Endothelial cell of umbilical vein (primary cell): Measurements from ENCODE around the gene DXO. TPM values are rescaled to one million over a fixed set of nuclear protein-coding genes. Genes with fewer than 3 reads are reported as not detected.

Experiments used
- BruUV-seq: library from RNA; stranded (reverse); fragments of 400-500 nt; replicated peaks from 2 replicates; lab custom pipeline; 2021; lab: Mats Ljungman, UMichigan
- CTCF ChIA-PET: fragments of 300-600, 350-600 bp; sonication (Branson Sonifier 250); formaldehyde crosslinking; loops from one replicate; lab custom pipeline; 2021; ENCODE audit warnings: antibody characterized with exemption, inconsistent platforms; lab: Charles Lee
- POLR2A ChIA-PET: fragments of 300-600, 350-600 bp; sonication (Branson Sonifier 250); formaldehyde crosslinking; loops from one replicate; lab custom pipeline; 2021; ENCODE audit warnings: antibody characterized with exemption, inconsistent platforms; lab: Charles Lee
- DNase-seq: peaks from one replicate; pipeline ENCODE4 v3.0.0-alpha.2; 2011; ENCODE audit warnings: low read depth, low spot score
- FAIRE-seq: peaks from 2 replicates; lab custom pipeline; 2011; peaks lifted over from hg19 to GRCh38; lab: Jason Lieb, UNC
- H2AFZ ChIP-seq: 2 replicates; pipeline ENCODE4 v1.6.0; 2012; ENCODE audit warnings: low read depth, low read length, control low read depth, inconsistent platforms
- H3K27ac ChIP-seq: 2 replicates; pipeline ENCODE4 v1.5.1; 2011; ENCODE audit warnings: low read depth, mild to moderate bottlenecking, control low read depth, low read length, moderate library complexity; ENCODE audit not compliant: insufficient read depth
- H3K27me3 ChIP-seq, 2 experiments: 2 replicates each; pipeline versions ENCODE4 v1.6.0 to v1.6.1; 2011; ENCODE audit warnings: low read length in 2 of 2, mixed read lengths in 1 of 2; ENCODE audit not compliant: control insufficient read depth in 2 of 2, insufficient read depth in 2 of 2
- H3K36me3 ChIP-seq, 2 experiments: 2 replicates in 1 of 2; 3 replicates in 1 of 2; pipeline ENCODE4 v1.5.1; 2011; ENCODE audit warnings: low read length in 2 of 2, mild to moderate bottlenecking in 1 of 2, moderate library complexity in 1 of 2; ENCODE audit not compliant: control insufficient read depth in 2 of 2, insufficient read depth in 2 of 2; ENCODE audit errors: extremely low read depth in 1 of 2
- H3K4me1 ChIP-seq: 3 replicates; pipeline ENCODE4 v1.5.1; 2011; ENCODE audit warnings: mild to moderate bottlenecking, low read length; ENCODE audit not compliant: control insufficient read depth, insufficient read depth; ENCODE audit errors: extremely low read depth
- H3K4me2 ChIP-seq: 2 replicates; pipeline ENCODE4 v1.6.1; 2011; ENCODE audit warnings: low read length, control low read depth, mixed read lengths; ENCODE audit not compliant: insufficient read depth
- H3K4me3 ChIP-seq, 3 experiments: fragments of 200-600 bp in 1 of 3; sonication (generic), shearing (Covaris generic) in 1 of 3; replicated peaks in 1 of 3; 2 replicates each; pipeline ENCODE4 v1.5.1; 2011 to 2016; ENCODE audit warnings: control low read depth in 3 of 3, low read length in 3 of 3, mild to moderate bottlenecking in 2 of 3, inconsistent platforms in 1 of 3, low read depth in 1 of 3, moderate library complexity in 1 of 3; ENCODE audit not compliant: insufficient read depth in 1 of 3
- H3K79me2 ChIP-seq: 2 replicates; pipeline ENCODE4 v1.6.0; 2012; ENCODE audit warnings: low read length, inconsistent platforms; ENCODE audit not compliant: control insufficient read depth, insufficient read depth
- H3K9ac ChIP-seq: replicated peaks from 2 replicates; pipeline ENCODE3; 2011; ENCODE audit warnings: low read length, control low read depth; ENCODE audit not compliant: insufficient read depth; ENCODE audit errors: extremely low read depth
- H3K9me1 ChIP-seq: replicated peaks from 3 replicates; pipeline ENCODE4 v1.6.0; 2011; ENCODE audit warnings: mild to moderate bottlenecking, low read length; ENCODE audit not compliant: control insufficient read depth, insufficient read depth; ENCODE audit errors: extremely low read depth
- H3K9me3 ChIP-seq: replicated peaks from 2 replicates; pipeline ENCODE4 v1.5.1; 2012; ENCODE audit warnings: low read length, inconsistent platforms; ENCODE audit not compliant: control insufficient read depth, insufficient read depth
- H4K20me1 ChIP-seq: replicated peaks from 2 replicates; pipeline ENCODE3; 2011; ENCODE audit warnings: mild to moderate bottlenecking, low read length; ENCODE audit not compliant: control insufficient read depth, insufficient read depth; ENCODE audit errors: extremely low read depth
- CTCF ChIP-seq, 2 donors: IDR thresholded peaks; 1 replicate in 1 of 2; 2 replicates in 1 of 2; pipeline ENCODE4 v1.5.1; 2011; ENCODE audit warnings: low read length in 2 of 2, mild to moderate bottlenecking in 2 of 2, moderate library complexity in 2 of 2, control low read depth in 1 of 2, inconsistent platforms in 1 of 2, low read depth in 1 of 2; ENCODE audit not compliant: insufficient read depth in 1 of 2; ENCODE audit errors: extremely low read depth in 1 of 2
- EZH2 ChIP-seq: IDR thresholded peaks from 2 replicates; pipeline ENCODE4 v1.6.1; 2012; ENCODE audit warnings: borderline replicate concordance, low read depth, mild to moderate bottlenecking, moderate library complexity, low read length, inconsistent platforms; ENCODE audit not compliant: severe bottlenecking
- FOS ChIP-seq: IDR thresholded peaks from 2 replicates; pipeline ENCODE4 v1.6.1; 2011; ENCODE audit warnings: mild to moderate bottlenecking, low read length, moderate library complexity, borderline replicate concordance; ENCODE audit not compliant: insufficient read depth
- GATA2 ChIP-seq: IDR thresholded peaks from 2 replicates; pipeline ENCODE4 v1.7.0; 2011; ENCODE audit warnings: low read depth, mild to moderate bottlenecking, moderate library complexity, mixed read lengths, low read length; ENCODE audit not compliant: insufficient read length, insufficient read depth
- JUN ChIP-seq: IDR thresholded peaks from 2 replicates; pipeline ENCODE4 v1.6.1; 2011; ENCODE audit warnings: borderline replicate concordance, low read depth; ENCODE audit not compliant: insufficient read length, insufficient read depth
- MYC ChIP-seq: IDR thresholded peaks from one replicate; pipeline ENCODE4 v1.6.1; 2011; ENCODE audit warnings: mild to moderate bottlenecking, low read depth, low read length
- POLR2A ChIP-seq: IDR thresholded peaks from 2 replicates; pipeline ENCODE4 v1.6.1; 2012; ENCODE audit warnings: low read depth, mild to moderate bottlenecking, control low read depth, low read length
- POLR2AphosphoS5 ChIP-seq: IDR thresholded peaks from 2 replicates; pipeline ENCODE4 v1.6.1; 2012; ENCODE audit warnings: low read depth, mild to moderate bottlenecking, control low read depth, low read length, moderate library complexity; ENCODE audit not compliant: insufficient read depth
- dilution Hi-C: fragments of 300-500 bp; cut with MboI; formaldehyde crosslinking; loops from one replicate; pipeline ENCODE4 v1.15.0; 2019; ENCODE audit warnings: low sequenced_read_pairs; ENCODE audit not compliant: extremely low pct_ligation_motif_present
- intact Hi-C: fragments of 100-400 bp; cut with micrococcal nuclease; formaldehyde crosslinking; loops from one replicate; pipeline ENCODE4 v1.10.0; 2022
- polyA plus RNA-seq, 4 experiments: library from polyadenylated mRNA; depleted of rRNA in 3 of 4; stranded (reverse) in 3 of 4; unstranded in 1 of 4; fragments of >200 nt; gene quantifications; 2 replicates each; pipeline versions ENCODE4 v1.2.1 to v1.2.3, GENCODE V29; 2011 to 2012; ENCODE audit warnings: missing spikeins in 1 of 4
- total RNA-seq: library from RNA; stranded (reverse); gene quantifications from 2 replicates; pipeline ENCODE4 v1.2.3, GENCODE V29; 2021
- TF ChIP-seq, protein P1 (sequence below): IDR thresholded peaks from 2 replicates; pipeline ENCODE4 v1.6.1; 2011; ENCODE audit not compliant: insufficient read depth, insufficient read length

The DXO gene
- total and polyA plus RNA-seq, 2 donors (not counting 3 experiments of a cell fraction or from before 2014, with no cell fraction given) = 20.7 to 34.9 TPM

DNA sequence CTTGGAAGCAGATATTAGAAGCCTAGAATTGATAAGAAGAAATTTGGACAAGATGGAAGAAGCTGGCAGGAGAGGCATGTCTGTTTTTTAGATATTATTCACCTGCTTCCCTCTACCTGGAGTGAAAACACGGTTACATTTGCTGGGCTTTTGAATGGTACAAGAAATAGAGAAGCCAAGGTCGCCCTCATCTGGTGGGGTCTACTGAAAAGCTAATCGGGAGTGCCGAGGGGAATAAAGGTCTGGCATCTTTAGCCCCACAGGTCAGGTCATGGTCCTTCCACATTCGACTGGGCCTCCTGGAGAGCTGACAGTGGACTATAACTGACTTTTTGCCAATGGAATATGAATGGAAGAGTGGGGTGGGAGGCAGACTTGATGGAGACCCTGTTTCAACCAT is 49.0 kb downstream of the DXO start:
- no peaks in the 10 kb centered on the region for H3K9me3 ChIP-seq
- H3K4me2 ChIP-seq = no peak overlapping the region
- no TSS peak for BruUV-seq
- FAIRE-seq (peak; percentile 47), DNase-seq (no peak)
- H3K4me1 ChIP-seq = no peaks in the 10 kb centered on the region
- no peaks in the 10 kb centered on the region for H3K36me3 ChIP-seq
- H3K79me2 ChIP-seq = no peaks in the 10 kb centered on the region
- H3K4me3 ChIP-seq = no peak overlapping the region
- H2AFZ ChIP-seq = no peak overlapping the region
- TF ChIP-seq GATA2 = no peak
- TF ChIP-seq, protein P1, sequence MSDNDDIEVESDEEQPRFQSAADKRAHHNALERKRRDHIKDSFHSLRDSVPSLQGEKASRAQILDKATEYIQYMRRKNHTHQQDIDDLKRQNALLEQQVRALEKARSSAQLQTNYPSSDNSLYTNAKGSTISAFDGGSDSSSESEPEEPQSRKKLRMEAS = no peak
- peak in 1 of 2 donors; percentile 5 for TF ChIP-seq CTCF (IDR thresholded peaks at IDR 0.05; ENCODE audit: extremely low read depth in 1 of 2, insufficient read depth in 1 of 2, low read depth in 1 of 2, low read length in 2 of 2)
- no peaks in the 10 kb centered on the region for H4K20me1 ChIP-seq
- intact Hi-C loops (no loop called here), dilution Hi-C loops (no loop called here)
- H3K9ac ChIP-seq = no peak overlapping the region
- H3K27me3 ChIP-seq = peaks cover 5 to 8% of the 10 kb centered on the region in 2 experiments
- POLR2A ChIA-PET = no interaction called here
- no peaks in the 10 kb centered on the region for H3K9me1 ChIP-seq
- H3K27ac ChIP-seq = no peak overlapping the region
- CTCF ChIA-PET = interaction anchor here (0.9 to 1.1 kb wide), 3 partner anchors 30 to 92 kb away, joined by 3 to 4 read pairs (median 3); no protein-coding TSS in a partner anchor

DNA sequence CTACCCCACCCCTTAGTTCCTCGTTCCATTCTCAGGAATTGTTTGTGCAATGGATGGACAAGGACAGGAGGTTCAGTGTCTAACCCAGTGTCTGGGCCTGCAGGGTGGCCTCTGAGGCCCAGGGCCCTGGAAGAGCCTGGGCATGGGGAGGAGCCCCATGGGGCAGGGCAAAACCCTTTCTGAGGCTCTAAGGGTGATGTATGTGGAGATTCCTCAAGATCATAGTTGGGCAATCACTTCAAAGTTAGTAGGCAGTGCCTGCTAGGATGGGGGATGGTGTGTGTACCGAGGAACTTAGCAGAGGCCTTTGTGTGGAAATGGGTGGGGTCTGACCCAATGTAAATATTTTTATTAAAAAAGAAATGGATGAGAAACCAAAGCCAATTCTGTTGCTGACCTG is 51.1 kb downstream of the DXO start:
- POLR2A ChIA-PET = no interaction called here
- H4K20me1 ChIP-seq = no peaks in the 10 kb centered on the region
- H3K4me2 ChIP-seq = no peak overlapping the region
- H3K9ac ChIP-seq = no peak overlapping the region
- no peak for TF ChIP-seq EZH2
- no peak for TF ChIP-seq GATA2
- TF ChIP-seq, protein P1 = no peak
- no peak for TF ChIP-seq POLR2A
- no peak for TF ChIP-seq POLR2AphosphoS5
- TF ChIP-seq FOS = no peak
- TF ChIP-seq CTCF (IDR thresholded peaks at IDR 0.05; ENCODE audit: extremely low read depth in 1 of 2, insufficient read depth in 1 of 2, low read depth in 1 of 2, low read length in 2 of 2) = no peak
- no peak for TF ChIP-seq JUN
- no peak for TF ChIP-seq MYC
- CTCF ChIA-PET = interaction anchor here (0.9 to 1.2 kb wide), 2 partner anchors 20 to 32 kb away, joined by 3 to 5 read pairs; no protein-coding TSS in a partner anchor
- FAIRE-seq = no peak
- H3K9me1 ChIP-seq = no peaks in the 10 kb centered on the region
- H3K9me3 ChIP-seq = no peaks in the 10 kb centered on the region
- H3K27me3 ChIP-seq = no peaks in the 10 kb centered on the region
- H2AFZ ChIP-seq = no peak overlapping the region
- no peaks in the 10 kb centered on the region for H3K79me2 ChIP-seq
- intact Hi-C loops = no loop called here
- no TSS peak for BruUV-seq
- H3K27ac ChIP-seq = no peak overlapping the region
- no peaks in the 10 kb centered on the region for H3K4me1 ChIP-seq
- no peaks in the 10 kb centered on the region for H3K36me3 ChIP-seq
- no peak overlapping the region for H3K4me3 ChIP-seq
- no peak for DNase-seq
- dilution Hi-C loops = no loop called here
